Measurements from ENCODE around the gene SNRK.
"Not testable (repeated sequence)": the region's sequence is repeated elsewhere in the genome, so short reads cannot be mapped to it uniquely, and the experiment has no call there.

The SNRK gene

GRCh38 chr3:43348852-43349574 lies 62.7 kb downstream of the SNRK start:
- Histone ChIP-seq H3K4me1 (ENCODE audit: control insufficient read depth in 1 of 2, insufficient read depth in 1 of 2, low read depth in 1 of 2, low read length in 1 of 2) (peaks cover 0 to 2% of the 10 kb centered on the region in 2 experiments), H3K9me3 (no peaks in the 10 kb centered on the region), H3K27me3 (no peaks in the 10 kb centered on the region), H3K4me3 (ENCODE audit: low read depth in 1 of 2, low read length in 1 of 2) (no peak overlapping the region), H3K27ac (peak overlapping the region; percentile 68), H3K36me3 (peaks cover 74% of the 10 kb centered on the region)
- TF ChIP-seq CTCF (IDR thresholded peaks at IDR 0.05) = no peak

GRCh38 chr3:43349716-43350115 lies 63.4 kb downstream of the SNRK start:
- Histone ChIP-seq H3K9me3 (no peaks in the 10 kb centered on the region), H3K27me3 (no peaks in the 10 kb centered on the region), H3K4me1 (ENCODE audit: control insufficient read depth in 1 of 2, insufficient read depth in 1 of 2, low read depth in 1 of 2, low read length in 1 of 2) (peaks cover 0 to 9% of the 10 kb centered on the region in 2 experiments), H3K36me3 (peaks cover 67% of the 10 kb centered on the region), H3K4me3 (ENCODE audit: low read depth in 1 of 2, low read length in 1 of 2) (no peak overlapping the region), H3K27ac (peak overlapping the region; percentile 68)
- no peak for TF ChIP-seq CTCF (IDR thresholded peaks at IDR 0.05)

GRCh38 chr3:43353393-43353792 lies 67.1 kb downstream of the SNRK start:
- H3K9me3 ChIP-seq = no peaks in the 10 kb centered on the region
- peak overlapping the region; percentile 67 for H3K27ac ChIP-seq
- no peak for TF ChIP-seq CTCF (IDR thresholded peaks at IDR 0.05)
- H3K4me3 ChIP-seq (ENCODE audit: low read depth in 1 of 2, low read length in 1 of 2) = no peak overlapping the region
- H3K36me3 ChIP-seq = peaks cover 31% of the 10 kb centered on the region
- no peaks in the 10 kb centered on the region for H3K27me3 ChIP-seq
- peaks cover 0 to 9% of the 10 kb centered on the region in 2 experiments for H3K4me1 ChIP-seq (ENCODE audit: control insufficient read depth in 1 of 2, insufficient read depth in 1 of 2, low read depth in 1 of 2, low read length in 1 of 2)

GRCh38 chr3:43353923-43354670 lies 67.8 kb downstream of the SNRK start:
- peaks cover 0 to 9% of the 10 kb centered on the region in 2 experiments for H3K4me1 ChIP-seq (ENCODE audit: control insufficient read depth in 1 of 2, insufficient read depth in 1 of 2, low read depth in 1 of 2, low read length in 1 of 2)
- H3K27ac ChIP-seq = peak overlapping the region; percentile 67
- no peaks in the 10 kb centered on the region for H3K27me3 ChIP-seq
- no peak for TF ChIP-seq CTCF (IDR thresholded peaks at IDR 0.05)
- H3K9me3 ChIP-seq = no peaks in the 10 kb centered on the region
- no peak overlapping the region for H3K4me3 ChIP-seq (ENCODE audit: low read depth in 1 of 2, low read length in 1 of 2)
- peaks cover 24% of the 10 kb centered on the region for H3K36me3 ChIP-seq

GRCh38 chr3:43356033-43356432 lies 69.7 kb downstream of the SNRK start:
- H3K4me3 ChIP-seq (ENCODE audit: low read depth in 1 of 2, low read length in 1 of 2); H3K9me3 ChIP-seq; H3K27me3 ChIP-seq; H3K4me1 ChIP-seq (ENCODE audit: control insufficient read depth in 1 of 2, insufficient read depth in 1 of 2, low read depth in 1 of 2, low read length in 1 of 2); H3K36me3 ChIP-seq; H3K27ac ChIP-seq: not testable (repeated sequence)

GRCh38 chr3:43361077-43361476 lies 74.7 kb downstream of the SNRK start:
- Histone ChIP-seq H3K27me3 (no peaks in the 10 kb centered on the region), H3K27ac (no peak overlapping the region), H3K4me3 (ENCODE audit: low read depth in 1 of 2, low read length in 1 of 2) (no peak overlapping the region), H3K9me3 (no peaks in the 10 kb centered on the region), H3K36me3 (peaks cover 19% of the 10 kb centered on the region), H3K4me1 (ENCODE audit: control insufficient read depth in 1 of 2, insufficient read depth in 1 of 2, low read depth in 1 of 2, low read length in 1 of 2) (no peaks in the 10 kb centered on the region)
- TF ChIP-seq CTCF (IDR thresholded peaks at IDR 0.05) = no peak

Data from neutrophil (primary cell).